Raji (cell line): ENCODE measurements around the gene SLC44A3.

Experiments
- POLR2A ChIP-seq: IDR thresholded peaks from 2 replicates; pipeline ENCODE4 v1.6.1; 2011; ENCODE audit warnings: low read depth, low read length, control low read depth; ENCODE audit not compliant: insufficient read depth

The SLC44A3 gene

GRCh38 chr1:94851571-94851970 lies 31.4 kb downstream of the SLC44A3 start:
- TF ChIP-seq POLR2A = no peak

- no peak for TF ChIP-seq POLR2A
Observed at GRCh38 chr1:94852788-94853187, 32.6 kb downstream of the SLC44A3 start.

- TF ChIP-seq POLR2A = no peak
Observed at GRCh38 chr1:94854458-94855306, 34.5 kb downstream of the SLC44A3 start.

GRCh38 chr1:94855307-94855700 lies 35.1 kb downstream of the SLC44A3 start:
- TF ChIP-seq POLR2A = no peak

- no peak for TF ChIP-seq POLR2A
Observed at GRCh38 chr1:94856004-94856403, 35.8 kb downstream of the SLC44A3 start.

GRCh38 chr1:94856868-94857267 lies 36.7 kb downstream of the SLC44A3 start:
- no peak for TF ChIP-seq POLR2A

DNA sequence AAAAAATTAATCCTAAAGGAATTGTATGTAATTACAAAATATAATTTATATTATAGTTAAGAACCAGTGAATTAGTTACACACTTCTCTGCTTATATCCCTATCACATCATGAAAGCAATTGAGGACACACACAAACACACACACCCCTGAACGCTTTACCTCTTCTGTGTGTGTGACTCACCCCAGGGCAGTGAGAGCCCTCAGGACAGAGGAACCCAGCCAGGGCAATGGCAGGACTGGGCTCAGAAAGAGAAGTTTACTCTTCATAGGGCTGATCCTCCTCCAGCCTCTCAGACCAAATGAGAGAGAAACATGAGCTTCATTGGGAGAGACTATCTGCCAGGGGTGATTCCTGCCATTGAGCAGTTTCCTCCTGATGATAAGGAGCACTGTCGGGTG lies 38.1 kb downstream of the SLC44A3 start:
- TF ChIP-seq POLR2A = no peak

DNA sequence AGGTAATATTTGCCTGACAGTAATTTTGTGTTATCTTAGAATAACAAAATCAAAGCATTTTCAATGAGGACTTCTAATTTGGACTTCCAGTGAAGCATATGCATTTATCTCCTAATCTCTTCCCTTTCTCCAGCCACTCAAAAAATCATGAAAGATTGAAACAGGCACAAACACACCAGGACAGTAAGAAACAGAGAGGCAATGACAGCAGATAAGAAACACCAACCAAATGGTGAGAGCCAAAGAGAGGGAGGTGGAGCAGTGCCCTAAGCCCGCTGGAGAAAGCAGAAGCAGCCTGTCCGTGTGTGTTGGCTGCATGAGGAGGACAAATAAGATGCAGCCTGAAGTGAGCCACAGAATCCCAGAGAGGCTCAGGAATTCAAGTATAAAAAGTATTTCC lies 39.0 kb downstream of the SLC44A3 start:
- TF ChIP-seq POLR2A = no peak

- no peak for TF ChIP-seq POLR2A
Observed at GRCh38 chr1:94862718-94863117, 42.6 kb downstream of the SLC44A3 start.

GRCh38 chr1:94863297-94863911 lies 43.2 kb downstream of the SLC44A3 start:
- TF ChIP-seq POLR2A = no peak

GRCh38 chr1:94863919-94864318 lies 43.8 kb downstream of the SLC44A3 start:
- TF ChIP-seq POLR2A = no peak

DNA sequence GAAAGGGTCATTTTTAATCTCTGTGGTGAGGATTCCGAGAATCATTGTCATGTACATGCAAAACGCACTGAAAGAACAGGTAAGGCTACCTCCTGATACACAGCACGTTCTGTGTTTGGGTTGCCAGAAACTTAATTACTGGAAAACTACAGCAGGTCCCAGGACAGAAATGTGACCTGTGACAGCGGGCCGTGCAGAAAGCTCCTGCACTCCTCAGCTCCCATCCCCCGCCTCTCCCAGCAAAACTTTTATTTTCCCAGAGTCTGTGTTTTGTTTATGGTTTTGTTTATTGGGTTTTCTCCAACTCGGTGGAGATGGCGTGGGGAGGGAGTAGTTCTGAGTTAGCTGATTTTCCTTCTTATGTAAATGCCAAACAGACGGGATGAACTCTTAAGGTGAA lies 44.7 kb downstream of the SLC44A3 start:
- TF ChIP-seq POLR2A = no peak

- no peak for TF ChIP-seq POLR2A
Observed at GRCh38 chr1:94865360-94865759, 45.2 kb downstream of the SLC44A3 start.

GRCh38 chr1:94866164-94866807 lies 46.1 kb downstream of the SLC44A3 start:
- TF ChIP-seq POLR2A = no peak

DNA sequence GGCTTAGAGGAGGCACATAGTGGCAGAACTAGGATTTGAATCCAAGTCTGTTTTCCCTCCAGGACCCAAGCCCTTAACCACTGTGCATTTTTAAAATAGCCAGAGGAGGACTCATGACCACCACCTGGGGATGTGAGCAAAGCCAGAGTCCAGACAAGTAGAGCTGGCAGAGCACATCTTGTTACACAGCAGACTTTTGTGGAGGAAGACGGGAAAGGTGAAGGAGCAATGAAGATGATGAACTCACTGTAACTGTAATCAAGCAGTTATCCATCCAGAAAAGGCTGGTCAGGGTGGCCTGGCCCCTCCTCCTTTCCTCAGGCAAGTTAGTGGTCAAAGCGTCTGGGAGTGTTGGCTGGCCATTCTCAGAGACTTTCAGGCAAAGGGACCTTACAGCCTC lies 50.9 kb downstream of the SLC44A3 start:
- no peak for TF ChIP-seq POLR2A
